ENCODE measurements around the gene ZDHHC23. TPM values are rescaled to one million over a fixed set of nuclear protein-coding genes. Genes with fewer than 3 reads are reported as not detected.
A peak's percentile ranks its signal among the peaks of the same experiment; 100 is the strongest.

ZDHHC23 gene
- total RNA-seq, 1 donor from 2014 or later, result 1.6 TPM

GRCh38 chr3:113948015-113948917, 453 bp downstream of the ZDHHC23 start:
- Mint-ChIP-seq H3K27ac (ENCODE audit: unreplicated experiment) (no peak overlapping the region), H3K27me3 (ENCODE audit: unreplicated experiment) (peaks cover 6% of the 10 kb centered on the region), H3K9me3 (ENCODE audit: unreplicated experiment) (peaks cover 3% of the 10 kb centered on the region), H3K36me3 (ENCODE audit: unreplicated experiment) (no peaks in the 10 kb centered on the region), H3K4me3 (ENCODE audit: unreplicated experiment) (peak overlapping the region; percentile 60), H3K4me1 (ENCODE audit: low read depth, unreplicated experiment) (peaks cover 2% of the 10 kb centered on the region)
- TF ChIP-seq, protein P1, sequence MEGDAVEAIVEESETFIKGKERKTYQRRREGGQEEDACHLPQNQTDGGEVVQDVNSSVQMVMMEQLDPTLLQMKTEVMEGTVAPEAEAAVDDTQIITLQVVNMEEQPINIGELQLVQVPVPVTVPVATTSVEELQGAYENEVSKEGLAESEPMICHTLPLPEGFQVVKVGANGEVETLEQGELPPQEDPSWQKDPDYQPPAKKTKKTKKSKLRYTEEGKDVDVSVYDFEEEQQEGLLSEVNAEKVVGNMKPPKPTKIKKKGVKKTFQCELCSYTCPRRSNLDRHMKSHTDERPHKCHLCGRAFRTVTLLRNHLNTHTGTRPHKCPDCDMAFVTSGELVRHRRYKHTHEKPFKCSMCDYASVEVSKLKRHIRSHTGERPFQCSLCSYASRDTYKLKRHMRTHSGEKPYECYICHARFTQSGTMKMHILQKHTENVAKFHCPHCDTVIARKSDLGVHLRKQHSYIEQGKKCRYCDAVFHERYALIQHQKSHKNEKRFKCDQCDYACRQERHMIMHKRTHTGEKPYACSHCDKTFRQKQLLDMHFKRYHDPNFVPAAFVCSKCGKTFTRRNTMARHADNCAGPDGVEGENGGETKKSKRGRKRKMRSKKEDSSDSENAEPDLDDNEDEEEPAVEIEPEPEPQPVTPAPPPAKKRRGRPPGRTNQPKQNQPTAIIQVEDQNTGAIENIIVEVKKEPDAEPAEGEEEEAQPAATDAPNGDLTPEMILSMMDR (IDR thresholded peaks at IDR 0.05; ENCODE audit: partially characterized antibody, unreplicated experiment), result no peak
- DNase-seq, result peak; percentile 49

DNA sequence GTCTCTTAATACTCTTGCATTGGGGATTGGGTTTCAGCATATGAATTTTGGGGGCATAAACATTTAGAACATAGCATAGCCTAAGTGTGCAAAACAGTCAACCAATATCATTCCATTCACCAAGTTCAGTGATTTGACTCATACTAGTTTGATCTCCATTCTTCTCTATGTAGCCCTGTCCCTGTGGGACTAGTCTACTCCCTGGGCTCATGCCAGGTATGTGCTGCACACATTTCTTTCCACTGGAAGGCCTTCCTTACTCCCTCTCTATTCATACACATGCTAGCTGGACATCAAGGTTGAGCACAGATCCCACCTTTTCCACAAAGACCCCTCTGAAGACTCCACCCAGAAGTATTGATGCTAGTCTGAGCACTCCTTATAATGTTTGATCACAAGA, 5.1 kb downstream of the ZDHHC23 start:
- DNase-seq, result no peak
- TF ChIP-seq, protein P1 (IDR thresholded peaks at IDR 0.05; ENCODE audit: partially characterized antibody, unreplicated experiment), result no peak
- no peaks in the 10 kb centered on the region for H3K9me3 Mint-ChIP-seq (ENCODE audit: unreplicated experiment)
- H3K27ac Mint-ChIP-seq (ENCODE audit: unreplicated experiment), result no peak overlapping the region
- H3K27me3 Mint-ChIP-seq (ENCODE audit: unreplicated experiment), result peaks cover 6% of the 10 kb centered on the region
- no peak overlapping the region for H3K4me3 Mint-ChIP-seq (ENCODE audit: unreplicated experiment)
- no peaks in the 10 kb centered on the region for H3K36me3 Mint-ChIP-seq (ENCODE audit: unreplicated experiment)
- H3K4me1 Mint-ChIP-seq (ENCODE audit: low read depth, unreplicated experiment), result peaks cover 2% of the 10 kb centered on the region

GRCh38 chr3:113953677-113954076, 5.9 kb downstream of the ZDHHC23 start:
- Mint-ChIP-seq H3K4me3 (ENCODE audit: unreplicated experiment) (no peak overlapping the region), H3K36me3 (ENCODE audit: unreplicated experiment) (no peaks in the 10 kb centered on the region), H3K4me1 (ENCODE audit: low read depth, unreplicated experiment) (peaks cover 2% of the 10 kb centered on the region), H3K27ac (ENCODE audit: unreplicated experiment) (no peak overlapping the region), H3K27me3 (ENCODE audit: unreplicated experiment) (peaks cover 6% of the 10 kb centered on the region), H3K9me3 (ENCODE audit: unreplicated experiment) (no peaks in the 10 kb centered on the region)
- no peak for DNase-seq
- TF ChIP-seq, protein P1 (IDR thresholded peaks at IDR 0.05; ENCODE audit: partially characterized antibody, unreplicated experiment), result no peak

DNA sequence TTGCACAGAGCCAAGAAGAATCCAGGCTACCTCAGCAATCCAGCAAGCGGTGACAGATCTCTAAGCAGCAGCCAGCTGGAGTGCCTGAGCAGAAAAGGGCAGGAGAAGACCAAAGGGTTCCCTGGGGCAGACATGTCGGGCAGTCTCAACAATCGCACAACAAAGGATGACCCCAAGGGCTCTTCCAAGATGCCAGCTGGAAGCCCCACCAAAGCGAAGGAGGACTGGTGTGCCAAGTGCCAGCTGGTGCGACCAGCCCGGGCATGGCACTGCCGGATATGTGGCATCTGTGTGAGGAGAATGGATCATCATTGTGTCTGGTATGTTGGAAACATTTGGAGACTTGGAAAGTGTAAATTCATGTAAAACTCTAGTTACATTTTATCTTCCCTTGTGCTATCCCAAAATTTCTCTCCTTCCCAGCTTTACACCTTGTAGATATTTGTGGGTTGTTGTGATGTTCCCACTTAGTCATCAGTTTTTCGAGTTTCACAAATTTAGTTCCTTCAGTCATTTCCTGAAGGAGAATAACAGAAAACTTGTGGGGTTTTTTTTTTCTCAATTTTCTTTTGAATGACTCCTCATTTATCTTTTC, 6.4 kb downstream of the ZDHHC23 start:
- Mint-ChIP-seq H3K4me1 (ENCODE audit: low read depth, unreplicated experiment) (peaks cover 2% of the 10 kb centered on the region), H3K27me3 (ENCODE audit: unreplicated experiment) (peaks cover 1% of the 10 kb centered on the region), H3K4me3 (ENCODE audit: unreplicated experiment) (no peak overlapping the region), H3K9me3 (ENCODE audit: unreplicated experiment) (no peaks in the 10 kb centered on the region), H3K27ac (ENCODE audit: unreplicated experiment) (no peak overlapping the region), H3K36me3 (ENCODE audit: unreplicated experiment) (no peaks in the 10 kb centered on the region)
- DNase-seq, result no peak
- TF ChIP-seq, protein P1 (IDR thresholded peaks at IDR 0.05; ENCODE audit: partially characterized antibody, unreplicated experiment), result no peak

GRCh38 chr3:113963879-113964278, 16.1 kb downstream of the ZDHHC23 start:
- Mint-ChIP-seq H3K4me1 (ENCODE audit: low read depth, unreplicated experiment) (no peaks in the 10 kb centered on the region), H3K4me3 (ENCODE audit: unreplicated experiment) (no peak overlapping the region), H3K9me3 (ENCODE audit: unreplicated experiment) (no peaks in the 10 kb centered on the region), H3K27ac (ENCODE audit: unreplicated experiment) (no peak overlapping the region), H3K27me3 (ENCODE audit: unreplicated experiment) (no peaks in the 10 kb centered on the region), H3K36me3 (ENCODE audit: unreplicated experiment) (no peaks in the 10 kb centered on the region)
- DNase-seq, result no peak
- TF ChIP-seq, protein P1 (IDR thresholded peaks at IDR 0.05; ENCODE audit: partially characterized antibody, unreplicated experiment), result no peak
